Psoas muscle (tissue), 8 donors: ENCODE results near the gene C15orf40. TPM values are rescaled to one million over a fixed set of nuclear protein-coding genes. Genes with fewer than 3 reads are reported as not detected.
A peak's percentile ranks its signal among the peaks of the same experiment; 100 is the strongest.
"Not testable (repeated sequence)": the region's sequence is repeated elsewhere in the genome, so short reads cannot be mapped to it uniquely, and the experiment has no call there.

Source experiments
- ATAC-seq, 4 donors: fragments of 200-7000 bp; cut with Tn5 transposase; one replicate each; pipeline ENCODE4 v1.9.1; 2020; ENCODE audit warnings: moderate library complexity in 3 of 4, mild to moderate bottlenecking in 2 of 4
- DNase-seq, 2 donors: peaks; one replicate each; pipeline ENCODE4 v3.0.0-alpha.2; 2020
- H3K27ac ChIP-seq: fragments of 200-600 bp; one replicate; pipeline ENCODE4 v1.8.0; 2022
- H3K27me3 ChIP-seq, 3 donors: fragments of 200-600 bp in 1 of 3; one replicate each; pipeline versions ENCODE4 v1.6.1 to v1.8.0; 2013 to 2022; ENCODE audit warnings: low read length in 2 of 3, mild to moderate bottlenecking in 2 of 3, moderate library complexity in 1 of 3; ENCODE audit not compliant: insufficient read depth in 3 of 3
- H3K36me3 ChIP-seq, 2 donors: fragments of 200-600 bp in 1 of 2; one replicate each; pipeline versions ENCODE4 v1.6.1 to v1.8.0; 2013 to 2022; ENCODE audit warnings: low read depth in 1 of 2, mild to moderate bottlenecking in 1 of 2, moderate library complexity in 1 of 2; ENCODE audit not compliant: insufficient read depth in 1 of 2
- H3K4me1 ChIP-seq: fragments of 200-600 bp; one replicate; pipeline ENCODE4 v1.8.0; 2022
- H3K4me3 ChIP-seq: fragments of 200-600 bp; one replicate; pipeline ENCODE4 v1.8.0; 2022; ENCODE audit warnings: mild to moderate bottlenecking
- H3K9me3 ChIP-seq: fragments of 200-600 bp; one replicate; pipeline ENCODE4 v1.8.0; 2022
- WGBS, 3 donors: extraction: QIAGEN DNeasy Blood & Tissue Kit; methylation state at CpG; one replicate each; pipeline versions ENCODE4 v1.1.6 to v1.1.7; 2013; 5-methylcytosine and 5-hydroxymethylcytosine counted together
- intact Hi-C, 2 donors: fragments of 100-400 bp; cut with DNase I; formaldehyde crosslinking; loops; one replicate each; pipeline versions ENCODE4 v1.11.0 to v1.14.2; 2022
- polyA plus RNA-seq, 3 donors: library from polyadenylated mRNA; stranded (reverse); fragments of 200-250 nt; gene quantifications; one replicate each; pipeline ENCODE4 v1.2.3, GENCODE V29; 2013
- total RNA-seq, 4 donors: library from RNA; stranded (reverse); fragmentation: NEBNext Ultra II Directional in 2 of 4; extraction: Animal tissue kit (Norgen Biotek cat#: 25700) in 2 of 4; gene quantifications; one replicate each; pipeline versions ENCODE4 v1.2.1 to v1.2.4, GENCODE V29; 2021 to 2023
- TF ChIP-seq, protein P1 (sequence below): fragments of 200-600 bp; IDR thresholded peaks from one replicate; pipeline ENCODE4 v1.8.0; 2022; ENCODE audit warnings: antibody characterized with exemption
- donor health status: healthy with polysubstance abuse.
- donor health status: DM: no; HTN: no; CAD: no; lungs with moderate emphysema.
- donor health status: Bipolar disorder and iron deficiency.
- donor health status: healthy.
- donor health status: DM: yes; HTN: yes; CAD: no.
- donor health status: DM: no; HTN: no; CAD: no.
- donor health status: DM: no; HTN: no; CAD: no.
- donor health status: DM: yes; HTN: yes; CAD: no.

Gene C15orf40
- total and polyA plus RNA-seq, 7 donors: 6.3 to 16.2 (median 11.3) TPM

- ATAC-seq: peak; percentile 61 to 71 (median 66)
- Histone ChIP-seq H3K4me1 (peaks cover 45% of the 10 kb centered on the region), H3K9me3 (no peaks in the 10 kb centered on the region), H3K27ac (peak overlapping the region; percentile 77), H3K27me3 (no peaks in the 10 kb centered on the region), H3K36me3 (no peaks in the 10 kb centered on the region), H3K4me3 (no peak overlapping the region)
- no peak for DNase-seq
- 63 to 80% (median 73%) methylated on average over 3 of the region's 3 CpGs for WGBS, 3 donors
- TF ChIP-seq, protein P1, sequence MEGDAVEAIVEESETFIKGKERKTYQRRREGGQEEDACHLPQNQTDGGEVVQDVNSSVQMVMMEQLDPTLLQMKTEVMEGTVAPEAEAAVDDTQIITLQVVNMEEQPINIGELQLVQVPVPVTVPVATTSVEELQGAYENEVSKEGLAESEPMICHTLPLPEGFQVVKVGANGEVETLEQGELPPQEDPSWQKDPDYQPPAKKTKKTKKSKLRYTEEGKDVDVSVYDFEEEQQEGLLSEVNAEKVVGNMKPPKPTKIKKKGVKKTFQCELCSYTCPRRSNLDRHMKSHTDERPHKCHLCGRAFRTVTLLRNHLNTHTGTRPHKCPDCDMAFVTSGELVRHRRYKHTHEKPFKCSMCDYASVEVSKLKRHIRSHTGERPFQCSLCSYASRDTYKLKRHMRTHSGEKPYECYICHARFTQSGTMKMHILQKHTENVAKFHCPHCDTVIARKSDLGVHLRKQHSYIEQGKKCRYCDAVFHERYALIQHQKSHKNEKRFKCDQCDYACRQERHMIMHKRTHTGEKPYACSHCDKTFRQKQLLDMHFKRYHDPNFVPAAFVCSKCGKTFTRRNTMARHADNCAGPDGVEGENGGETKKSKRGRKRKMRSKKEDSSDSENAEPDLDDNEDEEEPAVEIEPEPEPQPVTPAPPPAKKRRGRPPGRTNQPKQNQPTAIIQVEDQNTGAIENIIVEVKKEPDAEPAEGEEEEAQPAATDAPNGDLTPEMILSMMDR: no peak
- intact Hi-C loops: no loop called here
Observed at GRCh38 chr15:82943176-82943575, 68.3 kb downstream of the C15orf40 start.

DNA sequence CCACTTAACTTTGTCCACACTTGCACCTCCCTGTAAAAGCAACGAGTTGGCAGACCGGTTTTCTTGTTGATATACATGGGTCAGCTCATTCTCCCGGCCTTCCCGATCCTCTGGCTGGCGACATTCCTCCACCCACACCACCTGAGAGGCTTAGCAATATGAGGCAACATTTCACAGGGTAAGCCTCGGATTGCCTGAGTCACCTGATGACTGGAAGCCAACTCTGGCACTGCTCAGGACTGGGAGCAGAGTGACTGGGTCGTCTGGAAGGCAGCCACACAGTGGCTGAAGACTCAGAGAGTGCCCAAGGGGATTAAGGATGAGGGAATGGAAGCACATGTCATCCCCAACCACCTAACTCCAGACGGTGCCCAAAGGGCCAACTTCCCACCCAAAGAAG, 68.7 kb downstream of the C15orf40 start:
- TF ChIP-seq, protein P1: no peak
- Histone ChIP-seq H3K4me1 (peaks cover 50% of the 10 kb centered on the region), H3K9me3 (no peaks in the 10 kb centered on the region), H3K27me3 (no peaks in the 10 kb centered on the region), H3K27ac (peak overlapping the region; percentile 77), H3K36me3 (no peaks in the 10 kb centered on the region), H3K4me3 (no peak overlapping the region)
- DNase-seq (peak; percentile 74 to 91), ATAC-seq (peak; percentile 96 to 97 (median 96))
- 32 to 50% (median 37%) methylated on average over 8 of the region's 8 CpGs for WGBS, 3 donors
- intact Hi-C loops: no loop called here

DNA sequence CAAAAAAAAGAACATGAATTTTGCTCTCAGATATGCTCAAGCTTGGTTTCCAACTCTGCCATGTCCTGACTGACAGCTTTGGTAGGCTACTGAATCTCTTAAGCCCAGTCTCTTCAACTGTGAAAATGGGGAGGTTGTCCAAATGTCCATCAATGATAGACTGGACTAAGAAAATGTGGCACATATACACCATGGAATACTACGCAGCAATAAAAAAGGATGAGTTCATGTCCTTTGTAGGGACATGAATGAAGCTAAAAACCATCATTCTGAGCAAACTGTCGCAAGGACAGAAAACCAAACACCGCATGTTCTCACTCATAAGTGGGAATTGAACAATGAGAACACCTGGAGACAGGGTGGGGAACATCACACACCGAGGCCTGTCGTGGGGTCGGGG, 71.8 kb downstream of the C15orf40 start:
- H3K27me3 ChIP-seq, DNase-seq, H3K4me3 ChIP-seq, intact Hi-C loops, ATAC-seq, H3K27ac ChIP-seq, H3K36me3 ChIP-seq, H3K9me3 ChIP-seq: not testable (repeated sequence)
- 97 to 99% (median 98%) methylated on average over 6 of the region's 6 CpGs for WGBS, 3 donors
- peaks cover 60% of the 10 kb centered on the region for H3K4me1 ChIP-seq

Other genes with a start within 250 kb of the C15orf40 start
- 10 to 100 TPM; 10.3 to 65.3 (median 28.2) TPM for gene FSD2, start 205.6 kb downstream of the C15orf40 start, total RNA-seq
- gene FSD2, start 205.6 kb downstream of the C15orf40 start, polyA plus RNA-seq: 10 to 100 TPM in 1 of 3 donors, 1 to 10 TPM in 1, under 1 TPM in 1; 0.51 to 32.2 (median 5.9) TPM
- 10 to 100 TPM; 14.7 to 30.8 (median 24.1) TPM for gene WHAMM, start 202.0 kb downstream of the C15orf40 start, total RNA-seq
- gene WHAMM, start 202.0 kb downstream of the C15orf40 start, polyA plus RNA-seq: 10 to 100 TPM in 2 of 3 donors, 1 to 10 TPM in 1; 9.9 to 25.8 (median 12.0) TPM
- gene HOMER2, start 58.9 kb downstream of the C15orf40 start, total RNA-seq: 100 to 1,000 TPM in 2 of 4 donors, 10 to 100 TPM in 2; 53.9 to 119 (median 92.3) TPM
- 10 to 100 TPM; 27.2 to 38.3 (median 36.7) TPM for gene HOMER2, start 58.9 kb downstream of the C15orf40 start, polyA plus RNA-seq
- 10 to 100 TPM; 17.0 to 21.8 (median 19.9) TPM for gene RAMAC, start 25.4 kb downstream of the C15orf40 start, total RNA-seq
- gene RAMAC, start 25.4 kb downstream of the C15orf40 start, polyA plus RNA-seq: 10 to 100 TPM; 23.8 to 43.3 (median 43.0) TPM
- gene BTBD1, start 55.6 kb upstream of the C15orf40 start, total RNA-seq: 100 to 1,000 TPM; 133 to 193 (median 157) TPM
- gene BTBD1, start 55.6 kb upstream of the C15orf40 start, polyA plus RNA-seq: 100 to 1,000 TPM in 1 of 3 donors, 10 to 100 TPM in 2; 93.5 to 170 (median 98.9) TPM
- gene TM6SF1, start 96.0 kb upstream of the C15orf40 start, total RNA-seq: 10 to 100 TPM in 3 of 4 donors, 1 to 10 TPM in 1; 9.2 to 23.4 (median 16.5) TPM
- 10 to 100 TPM; 10.7 to 17.5 (median 13.8) TPM for gene TM6SF1, start 96.0 kb upstream of the C15orf40 start, polyA plus RNA-seq
- gene HDGFL3, start 196.2 kb upstream of the C15orf40 start, total RNA-seq: 10 to 100 TPM in 1 of 4 donors, 1 to 10 TPM in 3; 4.8 to 10.4 (median 7.9) TPM
- gene HDGFL3, start 196.2 kb upstream of the C15orf40 start, polyA plus RNA-seq: 1 to 10 TPM; 2.6 to 4.2 (median 3.0) TPM